Measurements from ENCODE around the gene UBE2R2.
"Not testable (repeated sequence)": the region's sequence is repeated elsewhere in the genome, so short reads cannot be mapped to it uniquely, and the experiment has no call there.

Gene UBE2R2

DNA sequence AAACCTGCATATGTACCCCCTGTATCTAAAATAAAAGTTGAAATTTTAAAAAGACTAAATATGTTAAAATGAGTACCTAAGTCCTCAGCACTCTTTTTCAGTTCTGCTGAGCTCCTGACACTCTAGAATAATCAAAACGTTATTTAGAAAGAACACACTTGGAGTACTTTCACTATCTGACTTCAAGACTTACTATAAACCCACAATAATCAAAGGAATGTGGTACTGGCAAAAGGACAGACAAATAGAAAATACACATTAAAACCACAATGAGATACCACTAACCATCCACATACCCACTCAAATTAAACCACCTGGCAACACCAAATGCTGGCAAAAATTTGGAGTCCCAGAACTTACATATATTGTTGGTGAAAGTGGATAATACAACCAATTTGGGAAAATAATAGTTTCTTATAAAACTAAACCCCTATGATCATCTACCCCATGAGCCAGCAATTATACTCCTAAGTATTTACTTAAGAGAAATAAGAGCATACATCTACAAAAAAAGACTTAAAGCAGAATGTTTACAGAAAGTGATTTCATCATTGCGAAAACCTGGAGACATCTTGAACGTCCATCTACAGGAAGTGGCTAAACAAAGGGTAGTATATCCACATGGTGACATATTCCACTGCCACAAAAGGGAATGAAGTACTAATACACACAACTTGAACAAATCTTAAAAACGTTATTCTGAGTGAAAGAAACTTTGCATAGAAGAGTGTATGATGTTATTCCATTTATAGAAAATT, 34.4 kb upstream of the UBE2R2 start:
- no peak for DNase-seq (ENCODE audit: low read depth)
- no peak overlapping the region for H3K4me3 ChIP-seq (ENCODE audit: low read depth, low read length)
- no peak for TF ChIP-seq CTCF (IDR thresholded peaks at IDR 0.05; ENCODE audit: low read depth, low read length, missing control alignments)

GRCh38 chr9:33785914-33786313, 31.0 kb upstream of the UBE2R2 start:
- H3K4me3 ChIP-seq (ENCODE audit: low read depth, low read length) = no peak overlapping the region
- peak; percentile 39 for TF ChIP-seq CTCF (IDR thresholded peaks at IDR 0.05; ENCODE audit: low read depth, low read length, missing control alignments)
- DNase-seq (ENCODE audit: low read depth) = no peak

GRCh38 chr9:33786681-33787080, 30.3 kb upstream of the UBE2R2 start:
- DNase-seq (ENCODE audit: low read depth) = no peak
- no peak overlapping the region for H3K4me3 ChIP-seq (ENCODE audit: low read depth, low read length)
- no peak for TF ChIP-seq CTCF (IDR thresholded peaks at IDR 0.05; ENCODE audit: low read depth, low read length, missing control alignments)

DNA sequence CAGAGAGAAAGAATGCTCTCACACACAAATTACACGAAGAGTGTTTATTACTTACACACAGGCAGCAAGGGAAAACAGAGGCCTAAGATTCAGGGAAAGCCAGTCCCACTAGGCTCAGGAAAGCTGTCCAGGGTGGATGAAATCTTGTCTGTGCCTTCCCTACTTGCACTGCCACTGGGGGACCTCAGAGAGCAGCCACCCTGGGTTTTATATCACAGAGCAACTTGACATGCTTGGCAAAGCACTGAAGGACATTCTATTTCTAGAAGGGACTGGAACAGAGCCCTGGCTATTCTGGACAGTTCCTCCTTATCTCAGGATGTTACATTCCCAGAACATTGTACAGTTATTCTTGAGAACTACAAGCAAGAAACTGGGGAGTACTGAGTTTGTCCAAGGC, 29.1 kb upstream of the UBE2R2 start:
- DNase-seq (ENCODE audit: low read depth) = no peak
- TF ChIP-seq CTCF (IDR thresholded peaks at IDR 0.05; ENCODE audit: low read depth, low read length, missing control alignments) = peak; percentile 16
- no peak overlapping the region for H3K4me3 ChIP-seq (ENCODE audit: low read depth, low read length)

- not testable (repeated sequence) for DNase-seq (ENCODE audit: low read depth)
Measured at GRCh38 chr9:33789429-33789828, 27.5 kb upstream of the UBE2R2 start.

DNA sequence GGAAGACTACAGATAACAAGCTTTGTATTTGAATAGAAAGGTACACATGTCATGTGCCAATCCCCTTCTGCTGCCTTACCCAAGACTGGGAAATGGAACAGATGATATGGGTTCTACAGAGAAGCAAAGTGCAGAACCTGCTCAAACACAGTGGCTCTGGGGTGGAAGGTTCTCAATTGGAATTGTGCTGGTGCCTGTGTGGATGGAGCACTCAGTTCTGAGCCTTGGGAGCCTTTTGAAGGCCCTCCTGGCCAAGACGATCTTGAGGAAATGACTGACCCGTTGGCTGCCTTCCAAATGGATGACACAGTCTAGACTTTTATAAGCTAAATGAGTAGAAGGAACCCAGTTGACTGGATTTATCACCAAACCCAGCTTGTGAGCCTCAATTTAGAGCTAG, 25.8 kb upstream of the UBE2R2 start:
- H3K4me3 ChIP-seq (ENCODE audit: low read depth, low read length) = no peak overlapping the region
- no peak for DNase-seq (ENCODE audit: low read depth)
- TF ChIP-seq CTCF (IDR thresholded peaks at IDR 0.05; ENCODE audit: low read depth, low read length, missing control alignments) = no peak

More at GRCh38 chr9:33789429-33789828, 27.5 kb upstream of the UBE2R2 start:
- not testable (repeated sequence) for H3K4me3 ChIP-seq (ENCODE audit: low read depth, low read length)

- H3K4me3 ChIP-seq (ENCODE audit: low read depth, low read length); DNase-seq (ENCODE audit: low read depth): not testable (repeated sequence)
Measured at GRCh38 chr9:33793496-33793895, 23.5 kb upstream of the UBE2R2 start.

DNA sequence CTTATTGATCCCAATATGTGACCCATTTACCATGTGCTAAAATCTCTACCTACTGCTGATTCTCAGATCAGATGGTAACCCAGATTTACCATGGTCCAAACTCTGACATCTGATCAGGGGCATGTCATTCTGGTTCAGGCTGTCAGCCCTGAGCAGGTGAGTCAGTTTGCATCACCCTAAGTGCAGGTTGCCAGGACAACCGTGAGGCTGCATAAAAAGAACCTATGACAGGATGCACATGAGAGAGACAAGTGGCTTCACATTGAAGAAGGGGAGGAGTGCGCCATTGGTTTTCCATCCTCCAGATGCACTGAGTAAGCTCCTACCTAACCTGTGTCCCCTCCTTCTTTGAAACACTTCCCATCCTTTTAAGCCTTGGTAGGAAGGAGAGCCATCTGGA, 22.4 kb upstream of the UBE2R2 start:
- H3K4me3 ChIP-seq (ENCODE audit: low read depth, low read length) = no peak overlapping the region
- TF ChIP-seq CTCF (IDR thresholded peaks at IDR 0.05; ENCODE audit: low read depth, low read length, missing control alignments) = no peak
- no peak for DNase-seq (ENCODE audit: low read depth)

All from GM12864 (cell line).